Subcutaneous abdominal adipose tissue (tissue), 5 donors: ENCODE results near the gene EDIL3.
A peak's percentile ranks its signal among the peaks of the same experiment; 100 is the strongest.
"Not testable (repeated sequence)": the region's sequence is repeated elsewhere in the genome, so short reads cannot be mapped to it uniquely, and the experiment has no call there.

Source experiments
- H3K27ac ChIP-seq: one replicate; pipeline ENCODE4 v1.7.0; 2013; ENCODE audit warnings: low read depth, mild to moderate bottlenecking, inconsistent platforms, low read length, moderate library complexity
- H3K27me3 ChIP-seq, 5 donors: one replicate each; pipeline ENCODE4 v1.7.0; 2013; ENCODE audit warnings: low read length in 5 of 5, inconsistent platforms in 1 of 5; ENCODE audit not compliant: control insufficient read depth in 5 of 5, insufficient read depth in 4 of 5
- H3K36me3 ChIP-seq, 5 donors: one replicate each; pipeline ENCODE4 v1.7.0; 2013; ENCODE audit warnings: low read length in 5 of 5; ENCODE audit not compliant: control insufficient read depth in 5 of 5, insufficient read depth in 5 of 5
- H3K4me1 ChIP-seq, 5 donors: one replicate each; pipeline ENCODE4 v1.7.0; 2013; ENCODE audit warnings: low read length in 5 of 5, mild to moderate bottlenecking in 3 of 5, moderate library complexity in 1 of 5; ENCODE audit not compliant: control insufficient read depth in 5 of 5, insufficient read depth in 5 of 5
- H3K4me3 ChIP-seq, 5 donors: one replicate each; pipeline ENCODE4 v1.7.0; 2013; ENCODE audit warnings: low read length in 5 of 5, low read depth in 1 of 5
- H3K9ac ChIP-seq, 5 donors: one replicate each; pipeline ENCODE4 v1.7.0; 2013; ENCODE audit warnings: low read length in 5 of 5, mild to moderate bottlenecking in 4 of 5, moderate library complexity in 3 of 5
- H3K9me3 ChIP-seq, 5 donors: one replicate each; pipeline ENCODE4 v1.7.0; 2013; ENCODE audit warnings: low read length in 5 of 5; ENCODE audit not compliant: control insufficient read depth in 5 of 5
- donor health status: healthy.
- donor health status: healthy.
- donor health status: healthy.
- donor health status: healthy.
- donor health status: healthy.

The EDIL3 gene

DNA sequence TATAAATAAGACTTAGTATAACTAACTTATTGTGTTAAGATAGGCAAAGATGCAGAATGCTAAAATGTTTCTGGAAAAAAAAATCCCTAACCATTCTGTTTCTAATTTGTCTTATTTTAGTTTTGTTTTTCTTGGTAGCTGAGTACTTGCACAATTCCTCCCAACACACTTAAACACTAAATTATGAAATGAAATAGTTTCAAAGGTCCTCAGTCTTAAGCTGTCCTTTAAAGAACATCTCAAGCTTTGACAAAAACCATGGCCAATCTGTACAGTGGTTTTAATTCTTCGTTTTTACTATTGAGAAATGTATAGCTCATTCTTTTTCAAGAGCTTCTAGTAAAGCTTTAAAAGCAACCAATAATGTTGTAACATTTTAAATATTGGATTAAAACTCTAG lies 171.5 kb downstream of the EDIL3 start:
- Histone ChIP-seq H3K36me3 (no peaks in the 10 kb centered on the region), H3K27me3 (no peaks in the 10 kb centered on the region)

DNA sequence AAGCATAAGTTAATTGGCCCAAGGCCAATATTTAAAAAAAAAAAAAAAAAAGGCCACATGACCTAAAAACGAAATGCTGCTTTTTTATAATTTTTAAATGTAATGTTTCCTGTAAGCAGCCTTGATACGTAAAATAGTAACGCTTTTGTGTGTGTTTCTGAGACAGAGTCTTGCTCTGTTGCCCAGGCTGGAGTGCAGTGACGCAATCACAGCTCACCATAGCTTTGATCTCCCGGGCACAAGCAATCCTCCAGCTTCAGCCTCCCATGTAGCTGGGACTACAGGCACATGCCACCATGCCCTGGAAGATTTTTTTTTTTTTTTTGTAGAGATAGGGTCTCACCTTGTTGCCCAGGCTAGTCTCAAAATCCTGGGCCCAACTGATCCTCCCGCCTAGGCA lies 179.9 kb downstream of the EDIL3 start:
- Histone ChIP-seq H3K27ac (no peak overlapping the region), H3K36me3 (no peaks in the 10 kb centered on the region), H3K27me3 (no peaks in the 10 kb centered on the region)

More for the DNA sequence above, 171.5 kb downstream of the EDIL3 start:
- no peak overlapping the region for H3K4me3 ChIP-seq
- H3K9ac ChIP-seq, result no peak overlapping the region
- H3K27ac ChIP-seq, result peak overlapping the region; percentile 3
- peaks cover 0 to 34% (median 0%) of the 10 kb centered on the region in 5 donors for H3K4me1 ChIP-seq
- H3K9me3 ChIP-seq, result no peaks in the 10 kb centered on the region

DNA sequence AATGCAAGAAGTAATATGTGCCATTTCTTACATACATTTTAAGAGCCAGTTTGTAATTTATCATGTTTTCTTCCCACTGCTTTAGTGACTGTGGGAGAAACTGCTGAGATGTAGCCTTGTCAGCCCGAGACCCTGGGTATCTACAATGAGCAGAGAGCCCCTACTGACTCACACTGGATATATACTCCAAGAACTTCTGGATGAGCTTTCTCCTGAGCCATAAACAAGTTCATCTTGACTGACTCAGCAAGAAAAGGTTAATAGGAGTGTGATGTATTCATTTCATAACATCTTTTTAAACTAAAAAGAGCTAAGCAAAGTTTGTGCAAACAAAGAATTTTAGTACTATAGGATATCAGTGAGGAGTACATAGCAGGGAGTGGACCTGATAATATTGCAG lies 182.5 kb downstream of the EDIL3 start:
- Histone ChIP-seq H3K27ac (no peak overlapping the region), H3K27me3 (no peaks in the 10 kb centered on the region), H3K4me3 (no peak overlapping the region), H3K36me3 (no peaks in the 10 kb centered on the region), H3K9me3 (peaks cover 0 to 2% (median 0%) of the 10 kb centered on the region in 5 donors), H3K9ac (no peak overlapping the region), H3K4me1 (no peaks in the 10 kb centered on the region)

More for the DNA sequence above, 179.9 kb downstream of the EDIL3 start:
- no peak overlapping the region for H3K9ac ChIP-seq
- H3K9me3 ChIP-seq, result peaks cover 0 to 2% (median 0%) of the 10 kb centered on the region in 5 donors
- H3K4me3 ChIP-seq, result no peak overlapping the region
- no peaks in the 10 kb centered on the region for H3K4me1 ChIP-seq

DNA sequence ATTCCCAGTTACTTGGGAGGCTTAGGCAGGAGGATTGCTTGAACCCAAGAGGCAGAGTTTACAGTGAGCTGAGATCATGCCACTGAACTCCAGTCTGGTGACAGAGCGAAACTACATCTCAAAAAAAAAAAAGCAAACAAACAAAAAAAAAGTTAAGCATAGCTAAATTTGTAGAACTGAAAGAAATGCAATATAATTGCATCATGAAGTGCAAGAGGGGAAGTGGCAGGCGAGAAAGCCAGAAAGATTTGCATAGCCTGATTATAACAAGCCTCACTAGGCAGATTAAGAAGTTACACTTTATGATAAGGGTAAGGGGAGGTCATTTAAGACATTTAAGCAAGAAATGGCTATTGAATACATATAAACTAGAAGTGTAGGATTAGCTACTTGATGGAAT lies 187.1 kb downstream of the EDIL3 start:
- Histone ChIP-seq H3K9ac (no peak overlapping the region), H3K4me3 (no peak overlapping the region), H3K9me3 (no peaks in the 10 kb centered on the region), H3K4me1 (no peaks in the 10 kb centered on the region), H3K27ac (no peak overlapping the region), H3K27me3 (no peaks in the 10 kb centered on the region), H3K36me3 (no peaks in the 10 kb centered on the region)

DNA sequence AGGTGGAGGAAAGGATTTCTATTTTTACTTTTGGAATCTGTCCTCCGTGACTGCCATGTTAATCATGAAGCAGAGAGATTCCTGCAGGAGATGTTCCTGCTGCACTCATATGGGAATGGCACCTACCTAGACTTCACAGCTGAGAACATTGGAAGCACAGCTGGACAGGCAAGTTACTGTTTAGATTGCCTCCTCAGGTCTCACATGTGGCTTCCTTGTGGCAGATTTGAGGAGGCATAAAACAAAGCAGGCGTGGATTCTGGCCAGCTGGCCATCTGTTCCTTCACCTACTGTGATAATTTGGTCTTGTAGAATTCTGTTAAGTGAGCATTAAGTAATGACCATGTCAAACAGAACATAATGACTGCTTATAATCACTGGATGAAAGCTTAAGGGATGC lies 193.4 kb downstream of the EDIL3 start:
- Histone ChIP-seq H3K27ac (no peak overlapping the region), H3K9me3 (no peaks in the 10 kb centered on the region), H3K4me1 (no peaks in the 10 kb centered on the region), H3K27me3 (no peaks in the 10 kb centered on the region), H3K9ac (no peak overlapping the region), H3K36me3 (no peaks in the 10 kb centered on the region), H3K4me3 (no peak overlapping the region)

DNA sequence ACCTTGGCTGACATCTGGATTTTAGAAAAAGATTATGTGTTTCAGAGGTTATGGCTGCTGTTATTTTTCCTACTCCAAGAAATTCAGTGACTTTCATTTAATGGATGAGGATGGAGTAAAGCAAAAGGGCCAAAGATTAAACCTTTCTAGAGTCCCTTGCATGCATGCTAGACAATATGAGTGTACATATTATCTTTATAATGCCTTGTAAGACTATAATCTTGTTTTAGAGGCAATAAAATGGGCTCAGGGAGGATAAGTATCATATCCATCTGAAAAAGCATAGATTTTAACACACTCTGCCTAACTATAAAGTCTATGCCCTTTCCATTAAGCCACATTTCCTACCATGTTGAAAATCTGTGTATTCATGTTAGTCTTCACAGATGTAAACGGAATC lies 199.8 kb downstream of the EDIL3 start:
- H3K36me3 ChIP-seq, result no peaks in the 10 kb centered on the region

DNA sequence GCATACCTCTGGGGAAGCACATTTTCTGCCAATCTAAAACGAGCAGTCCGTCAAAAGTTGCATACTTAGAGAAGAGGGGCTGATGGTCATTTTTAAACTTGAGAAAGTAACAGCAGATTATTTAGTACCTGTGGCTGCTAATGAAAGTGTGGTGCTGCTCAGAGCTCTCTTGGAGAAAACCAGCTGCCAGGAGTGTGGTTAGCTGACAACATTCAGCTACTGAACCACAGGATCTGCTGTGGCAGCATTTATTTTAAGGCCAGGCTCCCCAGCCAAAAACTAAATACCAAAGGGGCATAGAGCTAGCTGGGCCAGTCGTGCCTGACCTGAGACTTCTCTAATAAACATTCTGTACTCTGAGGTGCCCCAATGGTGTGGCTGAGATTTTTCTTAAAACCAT lies 203.6 kb downstream of the EDIL3 start:
- H3K9me3 ChIP-seq, result no peaks in the 10 kb centered on the region
- no peak overlapping the region for H3K4me3 ChIP-seq
- peaks cover 0 to 3% (median 0%) of the 10 kb centered on the region in 5 donors for H3K4me1 ChIP-seq
- no peaks in the 10 kb centered on the region for H3K36me3 ChIP-seq
- no peaks in the 10 kb centered on the region for H3K27me3 ChIP-seq
- H3K27ac ChIP-seq, result no peak overlapping the region
- H3K9ac ChIP-seq, result no peak overlapping the region

More for the DNA sequence above, 199.8 kb downstream of the EDIL3 start:
- Histone ChIP-seq H3K27me3 (no peaks in the 10 kb centered on the region), H3K4me1 (peaks cover 0 to 3% (median 0%) of the 10 kb centered on the region in 5 donors), H3K27ac (no peak overlapping the region), H3K9ac (no peak overlapping the region), H3K9me3 (no peaks in the 10 kb centered on the region), H3K4me3 (no peak overlapping the region)

DNA sequence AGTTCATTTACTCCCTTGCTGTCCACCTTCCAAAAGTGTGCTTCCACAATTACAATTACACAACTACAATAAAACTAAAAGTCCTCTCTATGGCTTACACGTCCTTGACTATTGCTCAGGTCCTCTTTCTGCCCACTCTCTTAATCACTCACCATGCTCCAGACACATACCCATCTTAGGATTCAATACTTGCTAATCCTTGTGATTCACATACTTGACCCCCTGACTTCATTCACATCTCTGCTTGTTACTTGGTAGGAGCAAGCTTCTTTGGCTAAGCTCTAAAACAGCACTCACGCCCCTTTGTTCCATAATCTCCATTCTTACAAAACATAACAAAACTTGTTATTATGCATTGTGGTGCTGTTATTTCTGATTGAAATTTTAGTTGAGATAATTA lies 215.8 kb downstream of the EDIL3 start:
- H3K9ac ChIP-seq, result no peak overlapping the region
- no peaks in the 10 kb centered on the region for H3K27me3 ChIP-seq
- H3K4me3 ChIP-seq, result no peak overlapping the region
- no peak overlapping the region for H3K27ac ChIP-seq
- peaks cover 0 to 6% (median 5%) of the 10 kb centered on the region in 5 donors for H3K4me1 ChIP-seq
- H3K9me3 ChIP-seq, result no peaks in the 10 kb centered on the region
- no peaks in the 10 kb centered on the region for H3K36me3 ChIP-seq

DNA sequence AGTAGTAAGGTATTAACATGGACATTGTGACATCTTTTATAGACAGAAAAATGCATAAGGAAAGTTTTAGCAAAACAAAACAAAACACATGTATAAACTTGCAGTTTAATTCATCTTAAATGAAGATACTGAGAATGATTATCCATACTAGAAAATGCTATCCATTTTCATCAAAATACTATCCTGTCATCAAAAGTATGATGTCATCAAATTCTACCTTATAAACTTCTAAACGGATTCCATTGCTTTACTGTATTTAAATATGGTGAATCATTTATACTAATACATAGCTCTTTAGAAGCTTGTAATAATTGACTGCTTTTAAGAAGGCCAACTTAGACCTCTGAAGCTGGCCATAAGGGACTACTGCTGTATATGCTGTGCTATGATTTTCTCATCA lies 221.0 kb downstream of the EDIL3 start:
- Histone ChIP-seq H3K9me3 (no peaks in the 10 kb centered on the region), H3K4me1 (no peaks in the 10 kb centered on the region), H3K4me3 (no peak overlapping the region), H3K36me3 (no peaks in the 10 kb centered on the region), H3K27me3 (no peaks in the 10 kb centered on the region), H3K27ac (no peak overlapping the region), H3K9ac (no peak overlapping the region)

DNA sequence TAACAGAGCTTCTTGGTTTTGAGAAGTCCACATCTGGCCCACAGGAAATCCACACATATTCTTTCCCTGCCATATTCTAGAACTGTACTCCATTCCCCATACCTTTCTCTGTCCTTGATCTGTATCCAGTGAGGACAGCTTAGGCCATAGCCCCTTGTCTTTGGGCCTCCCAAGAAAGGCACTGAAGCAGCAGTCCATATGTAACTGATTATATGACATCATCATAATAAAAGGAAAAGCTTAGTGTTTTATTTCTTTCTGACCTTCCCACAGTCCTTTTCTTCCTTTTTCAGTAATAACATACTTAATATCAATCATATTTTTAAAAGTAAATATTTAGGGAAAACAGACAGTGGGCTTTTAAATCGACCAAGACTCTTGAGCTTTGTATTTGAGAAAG lies 222.0 kb downstream of the EDIL3 start:
- H3K4me1 ChIP-seq, result no peaks in the 10 kb centered on the region
- H3K9ac ChIP-seq, result no peak overlapping the region
- no peaks in the 10 kb centered on the region for H3K9me3 ChIP-seq
- no peaks in the 10 kb centered on the region for H3K27me3 ChIP-seq
- H3K27ac ChIP-seq, result no peak overlapping the region
- no peaks in the 10 kb centered on the region for H3K36me3 ChIP-seq
- H3K4me3 ChIP-seq, result no peak overlapping the region

DNA sequence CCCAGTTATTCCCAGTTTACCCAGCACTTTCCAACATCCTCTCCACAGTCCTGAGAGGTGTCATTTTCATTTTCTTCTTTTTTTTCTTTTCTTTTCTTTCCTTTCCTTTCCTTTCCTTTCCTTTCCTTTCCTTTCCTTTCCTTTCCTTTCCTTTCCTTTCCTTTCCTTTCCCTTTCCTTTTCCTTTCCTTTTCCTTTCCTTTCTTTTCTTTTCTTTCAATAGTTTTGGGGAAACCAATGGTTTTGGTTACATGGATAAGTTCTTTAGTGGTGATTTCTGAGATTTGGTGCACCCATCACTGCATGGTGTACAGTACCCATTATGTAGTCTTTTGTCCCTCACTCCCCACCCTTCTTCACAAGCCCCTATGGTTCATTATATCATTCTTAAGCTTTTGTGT lies 224.0 kb downstream of the EDIL3 start:
- H3K4me3 ChIP-seq, H3K9me3 ChIP-seq, H3K27me3 ChIP-seq, H3K4me1 ChIP-seq, H3K36me3 ChIP-seq, H3K9ac ChIP-seq, H3K27ac ChIP-seq: not testable (repeated sequence)
